Activated T-helper 1 cell treated with anti-CD3 and anti-CD28 coated beads, Interleukin-2, amount 50 U/mL, for 16 hours (primary cell): Measurements from ENCODE around the gene PLXND1.

ENCODE experiments used
- DNase-seq, 2 donors: peaks; one replicate each; pipeline ENCODE4 v3.0.0-alpha.2; 2020; ENCODE audit warnings: low read depth in 1 of 2, low spot score in 1 of 2

Gene PLXND1

GRCh38 chr3:129629011-129629410 is 22.5 kb upstream of the PLXND1 start:
- no peak for DNase-seq

- no peak for DNase-seq
Observed at GRCh38 chr3:129628169-129628522, 21.7 kb upstream of the PLXND1 start.

- no peak for DNase-seq
Observed at GRCh38 chr3:129627350-129628168, 21.1 kb upstream of the PLXND1 start.

GRCh38 chr3:129626744-129627349 is 20.4 kb upstream of the PLXND1 start:
- DNase-seq, result peak in 1 of 2 donors; percentile 54

- no peak for DNase-seq
Observed at GRCh38 chr3:129625072-129625874, 18.8 kb upstream of the PLXND1 start.

GRCh38 chr3:129624347-129625071 is 18.0 kb upstream of the PLXND1 start:
- DNase-seq, result no peak

- DNase-seq, result no peak
Observed at GRCh38 chr3:129623447-129624118, 17.1 kb upstream of the PLXND1 start.

GRCh38 chr3:129622933-129623332 is 16.5 kb upstream of the PLXND1 start:
- DNase-seq, result no peak

- DNase-seq, result no peak
Observed at GRCh38 chr3:129622226-129622874, 15.9 kb upstream of the PLXND1 start.

GRCh38 chr3:129621626-129622225 is 15.2 kb upstream of the PLXND1 start:
- DNase-seq, result no peak

GRCh38 chr3:129620828-129621559 is 14.5 kb upstream of the PLXND1 start:
- DNase-seq, result no peak

- no peak for DNase-seq
Observed at GRCh38 chr3:129619726-129620162, 13.3 kb upstream of the PLXND1 start.

- DNase-seq, result no peak
Observed at GRCh38 chr3:129618901-129619671, 12.6 kb upstream of the PLXND1 start.

- DNase-seq, result no peak
Observed at GRCh38 chr3:129618186-129618820, 11.8 kb upstream of the PLXND1 start.

- no peak for DNase-seq
Observed at GRCh38 chr3:129617381-129618185, 11.1 kb upstream of the PLXND1 start.

- DNase-seq, result no peak
Observed at GRCh38 chr3:129616713-129617112, 10.2 kb upstream of the PLXND1 start.

- no peak for DNase-seq
Observed at GRCh38 chr3:129616291-129616690, 9.8 kb upstream of the PLXND1 start.
